GM19240 (cell line): ENCODE measurements around the gene ZNF573.
"Not testable (repeated sequence)": the region's sequence is repeated elsewhere in the genome, so short reads cannot be mapped to it uniquely, and the experiment has no call there.

Source experiments
- DNase-seq: peaks from one replicate; pipeline ENCODE4 v3.0.0; 2011; ENCODE audit warnings: low spot score; ENCODE audit not compliant: insufficient read length

ZNF573 gene

DNA sequence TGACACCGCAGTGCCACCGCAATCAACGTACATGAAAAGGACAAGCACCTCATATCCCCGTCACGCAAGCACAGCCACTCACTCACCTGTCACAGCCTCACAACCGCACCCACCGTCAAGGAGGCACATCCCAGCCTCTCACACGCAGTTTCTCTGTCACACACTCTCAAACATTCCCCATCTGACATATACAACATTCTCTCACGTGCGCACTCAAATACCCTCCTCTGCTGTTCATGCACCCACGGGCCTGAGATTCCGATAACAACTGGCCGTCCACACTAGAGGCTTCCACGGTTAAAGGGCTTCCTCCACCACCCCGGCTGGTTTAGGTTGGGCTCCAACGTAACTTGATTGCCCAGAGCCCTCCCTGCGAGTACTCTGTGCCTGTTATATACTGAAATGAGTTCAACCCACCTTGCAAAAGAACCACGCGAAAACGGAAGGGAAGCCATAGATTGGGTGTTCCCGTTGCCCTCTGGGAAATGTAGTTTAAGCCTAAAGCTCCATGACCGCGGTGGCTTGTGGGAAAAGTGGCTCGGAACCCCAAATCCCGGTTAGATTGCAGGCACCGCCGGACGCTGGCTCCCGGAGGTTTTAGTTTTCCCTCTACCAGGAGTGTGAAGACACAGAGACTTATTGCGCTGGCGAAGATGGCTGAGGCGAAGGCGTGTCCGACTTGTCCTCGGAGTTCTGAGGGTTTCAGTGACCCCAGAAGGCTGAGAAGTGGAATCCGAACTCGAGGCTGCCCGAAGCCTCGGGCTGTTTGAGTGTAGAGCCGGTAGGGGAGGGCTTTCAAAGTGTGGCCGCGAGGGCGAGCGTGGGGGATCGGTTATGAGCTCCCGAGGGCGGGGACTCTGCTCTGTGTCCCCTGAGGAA, at the start of gene ZNF573:
Gene ZNF573 (minus strand): TSS at position 460 of the 879 bp plus-strand sequence. CDS start 5,857 bp downstream, outside the sequence.
- DNase-seq = peak; percentile 79

DNA sequence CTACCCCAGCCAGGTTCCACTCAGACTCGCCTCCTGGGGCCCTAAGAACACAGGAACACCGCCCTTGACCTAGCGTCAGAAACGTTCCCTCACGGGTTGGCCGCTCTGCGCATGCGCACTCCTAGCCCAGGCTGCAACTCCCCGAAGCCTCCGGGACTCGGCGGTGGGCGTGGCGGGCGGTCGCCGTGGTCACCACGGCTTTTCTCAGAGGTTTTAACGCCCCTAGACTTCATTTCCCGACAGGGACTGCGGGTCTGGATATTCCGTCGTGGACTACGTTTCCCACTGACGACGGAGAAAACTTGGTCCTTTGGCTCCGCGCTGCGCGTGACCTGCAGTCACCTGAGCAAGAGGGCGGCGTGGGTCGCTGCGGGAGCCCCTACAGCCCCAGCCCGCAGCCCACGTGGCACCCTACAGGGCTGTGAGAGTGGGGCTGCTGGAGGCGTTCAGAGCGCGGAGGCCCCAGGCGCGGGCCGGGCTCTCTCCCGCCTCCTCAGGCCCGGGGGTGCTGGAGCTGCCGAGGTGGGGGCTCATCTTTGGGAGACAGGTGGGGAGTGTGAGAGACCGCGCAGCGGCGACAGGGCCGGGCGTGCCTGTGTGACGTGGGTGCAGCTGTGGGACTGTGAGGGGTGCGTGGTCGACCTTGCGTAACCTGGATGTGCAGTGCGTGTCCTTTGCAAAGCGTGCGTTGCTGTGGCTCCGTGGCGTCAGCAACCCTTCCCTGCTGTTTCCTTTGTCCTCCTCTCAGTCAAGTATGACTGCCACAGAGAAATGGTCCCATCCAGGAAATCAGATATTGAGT, 38.0 kb upstream of the ZNF573 start:
- DNase-seq = no peak

DNA sequence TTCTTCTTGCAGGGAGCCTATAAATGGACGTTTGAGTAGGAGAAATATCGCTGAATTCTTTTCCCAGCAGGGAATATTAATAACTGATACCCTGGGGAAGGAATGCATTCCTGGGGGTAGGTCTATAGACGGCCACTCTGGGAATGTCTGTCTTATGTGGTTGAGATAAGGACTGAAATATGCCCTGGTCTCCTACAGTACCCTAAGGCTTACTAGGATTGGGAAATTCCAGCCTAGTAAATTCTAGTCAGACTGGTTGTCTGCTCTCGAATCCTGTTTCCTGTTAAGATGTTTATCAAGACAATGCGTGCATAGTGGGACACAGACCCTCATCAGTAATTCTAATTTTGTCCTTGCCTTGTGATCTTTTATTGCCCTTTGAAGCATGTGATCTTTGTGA, 36.2 kb upstream of the ZNF573 start:
- DNase-seq = not testable (repeated sequence)

DNA sequence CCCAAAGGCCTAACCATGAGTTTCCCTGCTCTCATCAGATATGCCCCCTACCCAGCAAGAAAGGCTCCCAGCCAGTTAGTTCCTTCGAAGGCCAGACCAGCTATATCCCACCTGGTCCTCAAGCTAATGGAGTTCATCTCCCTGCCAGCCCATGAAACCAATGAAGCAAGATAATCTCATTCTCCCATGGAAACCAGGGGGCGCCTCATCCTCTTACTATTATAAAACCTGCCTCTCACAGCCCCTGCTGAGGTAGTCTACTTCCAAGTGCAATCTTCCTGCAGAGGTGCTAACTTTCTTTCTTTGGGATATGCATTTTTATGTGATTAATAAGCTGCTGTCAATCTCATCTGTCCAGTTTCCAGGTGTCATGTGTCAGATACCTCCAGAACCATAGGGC, 34.0 kb upstream of the ZNF573 start:
- DNase-seq = no peak

DNA sequence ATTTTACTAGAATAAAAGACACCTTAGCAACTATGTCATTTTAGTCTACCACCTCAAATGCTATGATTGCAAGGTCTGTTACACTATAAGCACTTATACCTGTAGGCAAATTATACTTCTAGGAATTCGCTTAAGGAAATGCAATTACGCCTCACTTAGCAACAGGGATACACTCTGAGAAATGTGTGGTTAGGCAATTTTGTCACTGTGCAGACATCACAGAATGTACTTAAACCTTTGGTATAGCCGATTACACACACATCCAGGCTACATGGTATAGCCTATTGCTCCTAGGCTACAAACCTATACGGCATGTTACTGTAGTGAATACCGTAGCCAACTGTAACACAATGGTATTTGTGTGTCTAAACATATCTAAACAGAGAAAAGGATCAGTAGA, 30.0 kb upstream of the ZNF573 start:
- no peak for DNase-seq

DNA sequence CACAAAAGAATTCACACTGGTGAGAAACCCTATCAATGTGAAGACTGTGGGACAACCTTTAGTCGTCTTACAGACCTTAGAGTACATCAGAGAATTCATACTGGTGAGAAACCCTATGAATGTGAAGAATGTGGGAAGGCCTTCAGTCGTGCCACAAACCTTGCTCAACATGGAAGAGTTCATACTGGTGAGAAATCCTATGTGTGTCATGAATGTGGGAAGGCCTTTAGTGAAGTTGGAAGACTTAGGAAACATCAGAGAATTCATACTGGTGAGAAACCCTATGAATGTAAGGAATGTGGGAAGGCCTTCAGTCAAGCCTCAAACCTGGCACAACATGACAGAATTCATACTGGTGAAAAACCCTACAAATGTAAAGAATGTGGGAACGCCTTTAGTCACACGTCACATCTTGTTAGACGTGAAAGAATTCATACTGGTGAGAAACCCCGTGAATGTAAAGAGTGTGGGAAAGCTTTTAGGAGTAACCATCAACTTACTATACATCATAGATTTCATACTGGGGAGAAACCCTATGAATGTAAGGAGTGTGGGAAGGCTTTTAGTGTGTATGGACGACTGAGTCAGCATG, 24.0 kb upstream of the ZNF573 start:
- no peak for DNase-seq

DNA sequence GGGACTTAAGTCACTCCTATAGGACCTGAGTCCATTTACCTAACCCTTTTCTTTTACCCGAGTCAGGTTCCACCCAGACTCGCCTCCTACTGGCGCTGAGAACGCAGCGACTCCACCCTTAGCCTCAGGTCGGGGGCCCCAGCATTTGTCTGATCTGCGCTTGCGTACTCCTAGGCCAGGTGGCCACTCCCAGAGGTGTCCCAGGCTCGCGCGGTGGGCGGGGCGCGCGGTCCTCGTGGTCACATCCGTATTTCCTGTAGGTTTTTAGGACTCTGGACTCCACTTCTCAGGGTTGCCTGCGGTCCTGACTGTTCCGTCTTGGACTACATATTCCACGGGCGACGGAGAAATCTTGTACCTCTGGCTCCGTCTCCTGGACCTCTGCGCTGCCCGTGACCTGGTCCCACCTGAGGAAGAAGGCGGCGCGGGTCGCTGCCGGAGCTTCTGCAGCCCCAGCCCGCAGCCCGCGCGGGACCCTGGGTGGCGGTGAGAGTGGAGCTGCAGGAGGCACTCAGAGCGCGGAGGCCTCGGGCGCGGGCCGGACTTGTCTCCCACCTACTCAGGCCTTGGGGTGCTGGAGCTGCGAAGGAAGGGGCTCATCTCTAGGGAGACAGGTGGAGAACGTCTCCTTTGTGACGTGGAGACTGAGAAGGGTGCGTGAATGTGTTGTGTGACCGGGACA, 11.0 kb upstream of the ZNF573 start:
- no peak for DNase-seq

DNA sequence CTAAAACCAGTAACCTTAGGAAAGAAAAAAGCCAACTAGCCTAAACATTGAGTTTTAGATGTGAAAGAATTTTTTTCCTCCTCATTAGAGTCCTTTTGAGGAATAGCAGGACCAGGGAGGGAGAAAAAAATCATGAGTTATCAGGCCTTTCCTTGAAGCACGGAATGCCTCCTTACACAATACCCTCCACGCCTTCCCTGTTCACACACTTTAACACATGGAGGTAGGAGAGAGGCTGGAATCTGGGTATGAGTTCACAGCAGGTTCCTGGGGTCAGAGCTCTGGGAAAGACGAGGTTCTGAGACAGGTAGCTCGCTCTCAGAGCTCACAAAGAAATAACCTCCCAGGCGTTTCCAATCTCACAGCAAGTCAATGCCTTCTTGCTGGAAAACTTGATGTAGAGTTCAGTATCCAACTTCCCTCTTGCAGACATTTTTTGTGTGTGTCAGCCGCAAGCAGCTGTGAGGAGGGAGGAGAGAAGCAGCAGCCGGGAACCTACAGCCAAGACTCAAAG, 716 bp downstream of the ZNF573 start:
- no peak for DNase-seq

DNA sequence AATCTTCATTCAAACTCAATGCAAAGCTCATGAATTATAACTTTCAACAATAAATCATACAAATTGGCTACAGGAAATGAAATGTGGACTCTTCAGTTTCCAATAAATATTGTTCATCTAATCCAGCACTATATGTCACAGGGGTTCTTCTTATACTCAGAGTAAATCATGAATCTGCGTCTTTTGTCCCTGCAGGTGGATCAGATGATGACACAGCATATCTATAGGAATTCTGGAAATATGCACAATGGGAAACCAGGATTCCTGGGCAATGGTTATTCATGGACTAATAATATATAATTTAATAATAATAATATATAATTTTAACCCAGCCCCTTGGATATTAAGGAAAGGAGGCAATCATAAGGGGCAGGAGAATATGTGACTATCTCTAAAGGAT, 8.4 kb downstream of the ZNF573 start:
- no peak for DNase-seq

DNA sequence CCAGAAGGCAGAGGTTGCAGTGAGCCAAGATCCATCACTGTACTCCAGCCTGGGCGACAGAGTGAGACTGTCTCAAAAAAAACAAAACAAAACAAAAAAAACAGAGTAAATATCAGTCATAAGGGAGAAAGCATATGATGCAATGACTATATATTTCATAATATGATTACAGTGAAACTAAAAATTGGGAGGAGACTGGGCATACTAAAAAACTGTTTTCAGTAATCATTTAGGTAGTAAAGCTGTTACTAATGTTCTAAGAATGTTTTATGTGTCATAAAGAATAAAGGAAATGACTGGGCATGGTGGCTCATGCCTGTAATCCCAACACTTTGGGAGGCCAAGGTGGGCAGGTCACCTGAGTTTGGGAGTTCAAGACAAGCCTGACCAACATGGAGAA, 15.9 kb downstream of the ZNF573 start:
- DNase-seq = no peak

DNA sequence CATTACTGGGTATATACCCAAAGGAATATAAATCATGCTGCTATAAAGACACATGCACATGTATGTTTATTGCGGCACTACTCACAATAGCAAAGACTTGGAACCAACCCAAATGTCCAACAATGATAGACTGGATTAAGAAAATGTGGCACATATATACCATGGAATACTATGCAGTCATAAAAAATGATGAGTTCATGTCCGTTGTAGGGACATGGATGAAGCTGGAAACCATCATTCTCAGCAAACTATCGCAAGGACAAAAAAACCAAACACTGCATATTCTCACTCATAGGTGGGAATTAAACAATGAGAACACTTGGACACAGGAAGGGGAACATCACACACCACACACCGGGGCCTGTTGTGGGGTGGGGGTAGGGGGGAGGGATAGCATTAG, 21.7 kb downstream of the ZNF573 start:
- not testable (repeated sequence) for DNase-seq

DNA sequence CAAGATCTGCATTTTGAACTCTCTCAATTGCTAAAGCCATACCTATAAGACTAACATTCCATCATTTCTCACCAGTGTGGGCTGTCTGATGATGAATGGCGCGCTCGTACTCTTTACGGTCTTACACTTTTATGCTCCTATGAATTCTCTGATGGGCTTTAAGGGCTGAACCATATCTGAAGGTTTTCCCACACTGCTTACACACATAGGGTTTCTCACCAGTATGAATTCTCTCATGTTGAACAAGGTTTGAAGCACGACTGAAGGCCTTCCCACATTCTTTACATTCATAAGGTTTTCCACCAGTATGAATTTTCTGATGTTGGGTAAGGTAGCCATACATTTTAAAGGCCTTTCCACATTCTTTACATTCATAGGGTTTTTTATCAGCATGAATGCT, 41.0 kb downstream of the ZNF573 start:
- DNase-seq = no peak

DNA sequence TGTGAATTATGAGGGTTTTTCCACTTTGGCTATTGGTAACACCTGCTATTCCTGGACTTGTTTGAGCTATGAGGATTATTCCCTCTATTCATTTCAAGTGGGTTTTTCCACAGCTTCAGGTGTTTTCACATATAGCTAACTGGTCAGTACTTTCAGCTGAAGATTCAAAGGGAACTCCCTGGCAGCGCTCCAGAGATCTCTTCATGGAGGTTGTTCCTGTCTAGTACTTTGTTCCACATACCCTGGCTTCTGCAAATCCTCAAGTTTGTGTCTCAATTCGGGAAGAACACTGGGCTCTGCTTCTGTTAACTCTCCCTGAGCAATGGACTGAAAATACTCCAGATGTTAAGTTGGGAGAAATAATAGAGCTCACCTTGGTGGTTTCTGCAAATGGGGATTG, 54.2 kb downstream of the ZNF573 start:
- no peak for DNase-seq

DNA sequence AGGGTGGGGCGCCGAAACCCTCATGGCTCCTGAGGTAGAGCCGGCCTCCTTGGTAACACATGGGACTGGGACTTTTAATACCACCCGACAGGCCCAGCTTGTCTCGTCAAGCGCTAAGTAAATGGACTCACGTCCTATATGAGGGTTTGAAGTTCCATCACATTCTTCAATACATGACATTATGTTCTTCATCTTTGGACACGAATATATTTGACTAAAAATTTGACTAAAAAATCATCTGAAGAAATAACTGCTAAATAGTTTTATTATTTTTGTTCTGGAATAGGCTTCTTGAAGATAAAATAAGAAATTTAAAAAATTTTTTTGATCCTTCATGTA, 59.5 kb downstream of the ZNF573 start:
- DNase-seq = no peak

DNA sequence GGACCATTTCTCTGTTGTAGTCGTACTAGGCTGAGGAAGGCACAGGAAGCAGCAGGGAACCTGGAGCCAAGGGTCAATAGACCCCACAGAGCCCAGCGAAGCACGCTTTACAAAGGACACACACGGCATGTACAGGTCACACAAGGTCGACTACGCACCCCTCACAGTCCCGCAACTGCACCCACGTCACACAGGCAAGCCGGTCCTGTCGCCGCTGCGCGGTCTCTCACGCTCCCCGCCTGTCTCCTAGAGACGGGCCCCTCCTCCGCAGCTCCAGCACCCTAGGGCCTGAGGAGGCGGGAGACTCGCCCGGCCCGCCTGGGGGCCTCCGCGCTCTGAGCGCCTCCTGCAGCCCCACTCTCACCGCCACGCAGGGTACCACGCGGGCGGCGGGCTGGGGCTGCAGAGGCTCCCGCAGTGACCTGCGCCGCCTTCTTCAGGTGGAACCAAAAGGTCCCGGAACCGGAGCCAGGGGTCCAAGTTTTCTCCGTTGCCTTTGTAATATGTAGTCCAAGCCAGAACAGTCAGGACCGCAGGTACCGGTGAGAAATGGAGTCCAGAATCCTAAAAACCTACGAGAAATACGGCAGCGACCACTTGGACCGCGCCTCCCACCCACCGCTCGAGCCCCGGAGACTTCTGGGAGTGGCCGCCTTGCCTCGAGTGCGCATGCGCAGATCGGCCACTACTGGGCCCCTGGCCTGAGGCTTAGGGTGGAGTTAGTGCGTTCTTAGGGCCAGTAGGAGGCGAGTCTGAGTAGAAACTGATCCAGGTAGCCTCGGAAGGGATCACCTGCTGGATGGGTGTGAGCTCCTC, 60.1 kb downstream of the ZNF573 start, which contains the start of gene ZNF607:
Gene ZNF607 (minus strand): TSS at position 651 of the 816 bp plus-strand sequence. CDS start 8,143 bp downstream, outside the sequence.
- peak; percentile 74 for DNase-seq

DNA sequence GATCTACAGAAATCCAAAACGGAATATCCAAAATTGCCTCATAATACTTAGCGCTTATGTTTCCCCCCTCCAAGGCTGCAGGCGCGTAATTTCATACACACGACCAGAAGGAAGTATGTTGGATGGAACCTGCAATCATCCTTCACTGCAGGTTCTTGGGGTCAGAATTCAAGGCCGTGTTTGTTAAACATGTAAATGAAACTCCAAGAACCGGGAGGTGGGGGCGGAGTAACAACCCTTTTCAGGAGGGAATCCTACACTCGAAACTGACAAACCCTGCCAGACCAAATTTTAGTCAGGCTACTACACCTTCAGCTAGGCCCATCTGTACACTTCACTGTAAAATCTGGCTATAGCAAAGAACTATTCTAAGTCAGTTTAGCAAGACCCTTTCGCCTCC, 61.1 kb downstream of the ZNF573 start:
- DNase-seq = no peak

DNA sequence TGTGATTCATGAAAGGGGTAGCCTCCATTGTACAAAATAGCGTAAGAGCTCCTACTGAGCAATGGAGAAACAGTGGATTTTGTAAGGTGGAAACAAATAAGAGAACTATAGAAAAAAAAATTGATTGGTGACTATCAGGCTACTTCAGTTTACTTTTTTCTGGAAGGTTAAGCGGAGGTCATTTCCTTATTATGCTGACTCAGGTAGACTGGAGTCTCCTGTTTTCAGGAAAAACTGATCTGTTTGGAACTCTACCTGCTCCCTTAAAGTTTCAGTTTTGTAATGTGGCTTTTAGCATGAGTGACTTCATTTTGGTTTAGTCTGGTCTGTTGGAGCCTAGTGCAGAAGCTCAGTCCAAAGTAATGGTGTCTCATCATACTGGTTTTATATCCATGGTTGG, 63.2 kb downstream of the ZNF573 start:
- no peak for DNase-seq

DNA sequence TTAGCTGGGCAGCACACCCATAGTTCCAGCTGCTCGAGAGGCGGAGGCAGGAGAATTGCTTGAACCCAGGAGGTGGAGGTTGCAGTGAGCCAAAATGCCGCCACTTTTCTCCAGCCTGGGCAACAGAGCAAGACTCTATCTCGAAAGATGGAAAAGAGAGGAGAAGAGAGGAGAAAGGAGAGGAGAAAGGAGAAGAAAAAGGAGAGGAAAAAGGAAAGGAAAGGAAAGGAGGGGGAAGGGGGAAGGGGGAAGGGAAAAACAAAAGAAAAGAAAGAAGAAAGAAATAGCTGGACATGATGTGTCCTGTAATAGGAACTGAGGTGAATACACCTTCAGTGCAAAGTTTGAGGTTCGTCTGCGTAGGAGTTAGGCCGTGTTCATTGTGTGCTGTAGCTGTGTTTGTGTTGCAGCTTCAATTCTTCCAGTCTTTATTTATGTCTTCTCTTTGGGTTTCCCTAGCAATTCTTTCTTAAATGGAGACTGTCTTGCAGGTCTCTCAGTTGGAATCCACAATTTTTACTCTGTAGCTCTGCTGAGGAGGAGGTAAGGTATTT, 73.3 kb downstream of the ZNF573 start:
- DNase-seq = no peak

DNA sequence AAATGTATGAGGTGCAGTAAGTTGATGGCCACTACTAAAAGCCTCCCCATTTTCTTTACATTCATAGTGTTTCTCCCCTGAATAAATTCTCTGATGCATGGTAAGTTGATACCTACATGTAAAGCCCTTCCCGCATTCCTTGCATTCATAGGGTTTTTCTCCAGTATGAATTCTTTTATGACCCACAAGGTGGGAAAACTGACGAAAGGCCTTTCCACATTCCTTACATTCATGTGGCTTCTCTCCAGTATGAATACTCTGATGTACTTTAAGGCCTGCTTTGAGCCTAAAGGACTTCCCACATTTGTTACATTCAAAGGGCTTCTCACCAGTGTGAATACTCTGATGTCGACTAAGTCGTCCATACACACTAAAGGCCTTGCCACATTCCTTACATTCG, 80.3 kb downstream of the ZNF573 start:
- no peak for DNase-seq

DNA sequence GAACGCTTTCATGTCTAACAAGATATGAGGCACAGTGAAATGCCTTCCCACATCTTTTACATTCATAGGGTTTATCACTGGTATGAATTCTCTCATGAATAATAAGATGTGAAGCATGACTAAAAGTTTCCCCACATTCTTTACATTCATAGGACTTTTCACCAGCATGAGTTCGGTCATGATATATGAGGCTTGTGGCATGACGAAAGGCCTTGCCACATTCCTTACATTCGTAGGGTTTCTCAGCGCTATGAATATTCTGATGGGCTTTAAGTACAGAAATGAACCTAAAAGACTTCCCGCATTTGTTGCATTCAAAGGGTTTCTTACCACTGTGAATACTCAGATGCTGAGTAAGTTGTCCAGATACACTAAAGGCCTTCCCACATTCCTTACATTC, 81.2 kb downstream of the ZNF573 start:
- no peak for DNase-seq
